Measurements from ENCODE around the gene OBSCN.

DNA sequence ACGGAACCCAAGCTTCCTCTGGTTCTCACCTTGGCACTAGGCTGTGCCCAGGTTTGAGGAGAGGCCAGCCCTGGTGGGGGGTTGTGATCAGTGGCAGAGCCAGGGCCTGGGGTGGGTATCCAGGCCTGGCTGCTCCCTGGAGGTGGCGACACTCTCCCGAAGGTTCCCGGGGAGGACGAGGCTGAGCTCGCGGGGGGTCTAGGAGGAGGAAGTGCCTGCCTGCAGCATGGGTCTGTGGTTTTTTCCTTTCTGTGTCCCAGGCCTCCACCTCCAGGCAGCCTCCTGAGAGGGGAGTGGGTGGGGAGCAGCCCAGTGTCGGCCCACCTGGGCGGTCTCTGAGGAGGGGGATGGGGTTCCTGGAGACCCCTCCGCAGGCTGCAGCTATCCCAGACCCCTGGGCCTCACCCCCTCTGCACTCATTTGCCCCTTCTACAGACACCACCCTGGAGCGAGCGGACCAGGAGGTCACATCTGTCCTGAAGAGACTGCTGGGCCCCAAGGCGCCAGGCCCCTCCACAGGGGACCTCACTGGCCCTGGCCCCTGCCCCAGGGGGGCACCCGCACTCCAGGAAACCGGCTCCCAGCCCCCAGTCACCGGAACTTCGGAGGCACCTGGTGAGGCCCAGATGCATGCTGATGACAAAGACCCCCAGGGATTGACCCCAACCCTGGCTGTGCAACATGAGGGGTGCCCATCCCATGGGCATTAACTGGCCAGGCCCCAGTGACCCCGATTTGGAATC, 154.5 kb downstream of the OBSCN start:
- TF ChIP-seq, protein P1, sequence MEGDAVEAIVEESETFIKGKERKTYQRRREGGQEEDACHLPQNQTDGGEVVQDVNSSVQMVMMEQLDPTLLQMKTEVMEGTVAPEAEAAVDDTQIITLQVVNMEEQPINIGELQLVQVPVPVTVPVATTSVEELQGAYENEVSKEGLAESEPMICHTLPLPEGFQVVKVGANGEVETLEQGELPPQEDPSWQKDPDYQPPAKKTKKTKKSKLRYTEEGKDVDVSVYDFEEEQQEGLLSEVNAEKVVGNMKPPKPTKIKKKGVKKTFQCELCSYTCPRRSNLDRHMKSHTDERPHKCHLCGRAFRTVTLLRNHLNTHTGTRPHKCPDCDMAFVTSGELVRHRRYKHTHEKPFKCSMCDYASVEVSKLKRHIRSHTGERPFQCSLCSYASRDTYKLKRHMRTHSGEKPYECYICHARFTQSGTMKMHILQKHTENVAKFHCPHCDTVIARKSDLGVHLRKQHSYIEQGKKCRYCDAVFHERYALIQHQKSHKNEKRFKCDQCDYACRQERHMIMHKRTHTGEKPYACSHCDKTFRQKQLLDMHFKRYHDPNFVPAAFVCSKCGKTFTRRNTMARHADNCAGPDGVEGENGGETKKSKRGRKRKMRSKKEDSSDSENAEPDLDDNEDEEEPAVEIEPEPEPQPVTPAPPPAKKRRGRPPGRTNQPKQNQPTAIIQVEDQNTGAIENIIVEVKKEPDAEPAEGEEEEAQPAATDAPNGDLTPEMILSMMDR (IDR thresholded peaks at IDR 0.05): no peak
- no peak for TF ChIP-seq TCF7L2 (IDR thresholded peaks at IDR 0.05; ENCODE audit: low read depth, low read length)
- TF ChIP-seq, protein P2, sequence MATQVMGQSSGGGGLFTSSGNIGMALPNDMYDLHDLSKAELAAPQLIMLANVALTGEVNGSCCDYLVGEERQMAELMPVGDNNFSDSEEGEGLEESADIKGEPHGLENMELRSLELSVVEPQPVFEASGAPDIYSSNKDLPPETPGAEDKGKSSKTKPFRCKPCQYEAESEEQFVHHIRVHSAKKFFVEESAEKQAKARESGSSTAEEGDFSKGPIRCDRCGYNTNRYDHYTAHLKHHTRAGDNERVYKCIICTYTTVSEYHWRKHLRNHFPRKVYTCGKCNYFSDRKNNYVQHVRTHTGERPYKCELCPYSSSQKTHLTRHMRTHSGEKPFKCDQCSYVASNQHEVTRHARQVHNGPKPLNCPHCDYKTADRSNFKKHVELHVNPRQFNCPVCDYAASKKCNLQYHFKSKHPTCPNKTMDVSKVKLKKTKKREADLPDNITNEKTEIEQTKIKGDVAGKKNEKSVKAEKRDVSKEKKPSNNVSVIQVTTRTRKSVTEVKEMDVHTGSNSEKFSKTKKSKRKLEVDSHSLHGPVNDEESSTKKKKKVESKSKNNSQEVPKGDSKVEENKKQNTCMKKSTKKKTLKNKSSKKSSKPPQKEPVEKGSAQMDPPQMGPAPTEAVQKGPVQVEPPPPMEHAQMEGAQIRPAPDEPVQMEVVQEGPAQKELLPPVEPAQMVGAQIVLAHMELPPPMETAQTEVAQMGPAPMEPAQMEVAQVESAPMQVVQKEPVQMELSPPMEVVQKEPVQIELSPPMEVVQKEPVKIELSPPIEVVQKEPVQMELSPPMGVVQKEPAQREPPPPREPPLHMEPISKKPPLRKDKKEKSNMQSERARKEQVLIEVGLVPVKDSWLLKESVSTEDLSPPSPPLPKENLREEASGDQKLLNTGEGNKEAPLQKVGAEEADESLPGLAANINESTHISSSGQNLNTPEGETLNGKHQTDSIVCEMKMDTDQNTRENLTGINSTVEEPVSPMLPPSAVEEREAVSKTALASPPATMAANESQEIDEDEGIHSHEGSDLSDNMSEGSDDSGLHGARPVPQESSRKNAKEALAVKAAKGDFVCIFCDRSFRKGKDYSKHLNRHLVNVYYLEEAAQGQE (IDR thresholded peaks at IDR 0.05; ENCODE audit: insufficient read depth in 1 of 2, low read depth in 2 of 2, low read length in 1 of 2): no peak
- no peak for TF ChIP-seq POLR2AphosphoS5 (IDR thresholded peaks at IDR 0.05; ENCODE audit: low read depth, low read length)
- TF ChIP-seq SIN3A (IDR thresholded peaks at IDR 0.05; ENCODE audit: borderline replicate concordance, insufficient read depth, low read depth, low read length): no peak
